Heart left ventricle (tissue), 13 donors: ENCODE measurements around the gene DLK2.

Source experiments
- CTCF ChIP-seq, 12 donors: fragments of 200-600 bp; sonication (generic) in 4 of 12; IDR thresholded peaks; one replicate each; pipeline versions ENCODE4 v1.5.0 to v1.8.0; 2018 to 2022; ENCODE audit warnings: antibody characterized with exemption in 12 of 12, mild to moderate bottlenecking in 5 of 12
- POLR2A ChIP-seq, 2 donors: fragments of 450-650 bp; IDR thresholded peaks; one replicate each; pipeline ENCODE4 v1.6.1; 2017; ENCODE audit warnings: antibody characterized with exemption in 2 of 2, mild to moderate bottlenecking in 2 of 2, moderate library complexity in 2 of 2
- donor health status: ischemic (EF 13 %, LVEDD 7.1; RV severe dilation, severe dysfunction).
- donor health status: DM: no; HTN: yes; CAD: no.
- donor health status: DM: no; HTN: no; CAD: no.
- donor health status: ischemic (EF 25% LVEDD 6.9; RV normal size, moderate dysfunction).
- donor health status: ischemic (EF 25% LVEDD 5.7; RV mildly dilated, moderate dysfunction).
- donor health status: ischemic (EF 35%, LVEDD 5.7; RV mildly dilated, moderate dysfunction).
- donor health status: nonischemic (EF 11% LVEDD 7.7; RV severe dilation, severe dysfunction).
- donor health status: DM: yes; HTN: yes; CAD: no.
- donor health status: PGD.
- donor health status: ischemic (EF 29% LVEDD 5.4; RV normal size, mild dysfunction).
- donor health status: nonischemic (EF 23%, LVEDD 6.1; RV moderate dilation, normal function).

GRCh38 chr6:43467752-43468151 lies 12.4 kb upstream of the DLK2 start:
- TF ChIP-seq POLR2A (IDR thresholded peaks at IDR 0.05) (no peak), CTCF (IDR thresholded peaks at IDR 0.05) (no peak)
